MV-4-11 (cell line): ENCODE data around the gene PHACTR1.
A peak's percentile ranks its signal among the peaks of the same experiment; 100 is the strongest.

Experiments used
- DNase-seq: peaks from one replicate; lab custom pipeline; 2025; lab: John Stamatoyannopoulos, UW

The PHACTR1 gene

DNA sequence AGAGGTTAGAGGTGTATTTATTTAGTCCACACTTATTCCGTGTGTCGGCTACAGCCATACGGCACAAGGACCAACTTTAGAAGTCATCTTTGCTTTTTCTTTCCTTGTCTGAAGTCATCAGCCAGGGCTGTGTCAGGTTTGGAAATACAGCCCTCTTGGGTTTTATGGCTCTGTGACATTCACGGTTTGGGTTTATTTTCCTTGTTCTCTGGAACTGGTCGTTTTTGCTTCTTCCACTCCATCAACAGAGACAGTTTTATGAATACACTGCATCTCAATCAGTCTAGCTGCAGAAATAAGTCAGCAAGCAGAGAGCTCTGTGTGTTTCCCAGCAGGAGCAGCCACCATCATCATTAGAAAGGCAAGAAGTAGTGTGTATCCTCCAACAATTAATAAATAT lies 479.2 kb downstream of the PHACTR1 start:
- no peak for DNase-seq

DNA sequence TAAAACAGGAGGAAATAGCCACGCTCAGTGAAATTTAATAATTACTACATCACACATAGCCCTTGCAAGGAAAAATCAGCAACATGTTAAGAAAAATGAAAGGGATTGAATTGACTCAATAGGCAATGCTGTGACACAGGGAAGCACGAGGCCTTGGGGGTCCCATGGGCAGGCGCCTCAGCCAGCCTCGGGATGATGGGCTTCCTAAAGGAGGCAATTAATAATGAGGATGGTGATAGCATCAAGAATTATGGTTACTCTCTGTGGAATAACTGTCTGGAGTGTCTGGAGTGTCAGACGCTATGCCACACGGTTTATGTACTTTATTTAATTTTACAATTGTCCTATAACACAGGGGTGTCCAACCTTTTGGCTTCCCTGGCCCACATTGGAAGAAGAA lies 481.6 kb downstream of the PHACTR1 start:
- DNase-seq, result no peak

DNA sequence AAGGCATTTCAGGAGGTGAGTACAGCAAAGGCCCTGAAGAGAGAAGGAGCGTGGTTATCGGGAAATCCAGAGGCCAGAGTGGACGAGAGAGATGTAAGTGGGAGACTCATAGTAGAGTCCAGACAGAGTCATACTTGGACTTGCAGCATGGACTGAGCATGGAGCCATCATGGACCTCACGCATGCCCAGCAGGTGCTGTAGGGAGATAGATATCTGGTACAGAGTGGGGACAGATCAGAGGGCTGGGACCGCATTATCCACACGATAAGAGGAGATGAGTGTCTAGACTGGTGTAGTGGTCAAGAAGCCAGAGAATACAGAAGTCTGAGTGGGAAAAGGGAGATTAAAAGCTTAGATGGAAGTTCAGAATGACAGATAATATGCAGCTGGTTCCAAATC lies 484.8 kb downstream of the PHACTR1 start:
- DNase-seq, result no peak

DNA sequence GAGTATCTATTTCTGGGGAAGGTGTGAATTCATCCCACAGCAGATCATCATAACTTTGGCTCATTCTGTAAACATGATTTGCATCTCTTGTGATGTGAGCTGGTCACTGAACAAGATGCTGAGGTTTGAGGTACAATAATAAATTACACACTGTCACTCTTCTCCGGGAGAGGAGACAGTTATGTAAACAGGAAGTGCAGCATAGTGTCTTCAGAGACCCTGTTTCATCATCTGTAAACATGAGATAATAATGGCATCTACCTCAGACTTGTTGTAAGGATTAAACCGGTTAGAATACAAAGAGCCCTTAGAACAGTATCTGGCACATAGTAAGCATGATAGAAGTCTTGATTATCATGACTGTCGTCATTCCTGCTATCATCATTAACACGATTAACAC lies 486.6 kb downstream of the PHACTR1 start:
- peak; percentile 11 for DNase-seq

DNA sequence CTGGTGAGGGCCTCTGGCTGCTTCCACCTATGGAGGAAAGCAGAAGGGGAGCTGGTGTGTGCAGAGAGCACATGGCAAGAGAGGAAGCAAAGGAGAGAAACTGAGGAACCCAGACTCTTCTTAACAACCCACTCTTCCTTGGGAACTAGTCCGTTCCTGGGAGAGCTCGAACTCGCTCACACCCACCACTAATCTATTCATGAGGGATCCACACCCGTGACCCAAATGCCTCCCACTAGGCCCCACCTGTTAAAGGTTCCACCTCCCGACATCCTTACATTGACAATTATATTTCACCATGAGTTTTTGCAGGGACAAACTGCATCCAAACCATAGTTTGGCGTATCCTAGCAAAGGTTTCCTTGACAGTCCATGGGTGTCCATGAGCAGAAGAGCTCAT lies 488.5 kb downstream of the PHACTR1 start:
- DNase-seq, result no peak

DNA sequence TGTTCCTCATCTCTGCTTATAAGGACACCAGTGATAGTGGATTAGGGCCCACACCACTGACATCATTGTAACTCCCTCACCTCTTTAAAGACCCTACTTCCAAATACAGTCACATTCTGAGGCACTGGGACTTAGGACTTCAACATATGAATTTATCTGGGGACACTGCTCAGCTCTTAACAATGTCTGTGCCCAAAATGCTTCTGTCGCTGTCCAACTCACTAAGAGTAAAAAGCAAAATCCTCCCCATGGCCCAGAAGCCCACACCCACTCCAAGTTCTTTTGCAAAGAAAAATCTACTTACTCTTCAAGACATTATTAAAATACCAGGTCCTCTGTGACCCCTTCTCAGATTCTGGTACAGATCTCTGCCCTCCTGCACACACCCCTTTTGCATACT lies 495.5 kb downstream of the PHACTR1 start:
- no peak for DNase-seq

DNA sequence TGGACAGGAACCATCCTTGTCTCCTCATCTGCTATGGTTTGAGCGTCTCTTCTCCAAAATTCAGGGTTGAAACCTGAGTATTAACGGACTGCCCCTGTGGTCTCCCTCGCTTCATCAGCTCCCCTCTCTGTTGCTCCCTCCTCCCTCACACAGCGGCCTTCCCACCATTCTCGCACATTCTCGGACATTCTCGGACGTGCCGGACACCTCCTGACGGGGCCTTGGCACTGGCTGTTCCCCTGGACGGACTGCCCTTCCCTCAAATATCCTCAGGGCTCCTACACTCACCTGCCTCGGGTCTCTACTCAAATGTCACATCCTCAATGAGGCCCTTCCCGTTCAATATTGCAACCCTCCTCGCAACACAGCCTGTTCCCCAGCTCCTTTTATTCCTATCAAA lies 496.0 kb downstream of the PHACTR1 start:
- DNase-seq, result no peak

DNA sequence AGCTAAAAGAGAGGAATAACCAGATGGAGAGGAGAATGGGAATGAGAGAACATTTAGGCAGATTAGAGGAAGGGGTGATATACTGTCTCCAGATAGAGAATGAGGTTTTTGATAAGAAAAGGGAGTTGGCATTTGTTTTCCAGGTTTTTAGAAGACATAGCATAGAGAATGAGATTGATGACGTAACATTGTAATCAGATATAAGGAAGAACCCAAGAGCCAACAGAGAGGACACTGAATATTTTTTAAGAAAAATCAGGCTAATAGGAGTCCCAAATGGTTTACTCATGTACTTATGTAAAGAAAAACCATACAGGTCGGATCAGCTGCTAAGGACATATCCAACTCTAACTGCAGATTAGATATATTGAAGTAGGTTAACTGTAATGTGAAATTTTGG lies 498.8 kb downstream of the PHACTR1 start:
- DNase-seq, result no peak

DNA sequence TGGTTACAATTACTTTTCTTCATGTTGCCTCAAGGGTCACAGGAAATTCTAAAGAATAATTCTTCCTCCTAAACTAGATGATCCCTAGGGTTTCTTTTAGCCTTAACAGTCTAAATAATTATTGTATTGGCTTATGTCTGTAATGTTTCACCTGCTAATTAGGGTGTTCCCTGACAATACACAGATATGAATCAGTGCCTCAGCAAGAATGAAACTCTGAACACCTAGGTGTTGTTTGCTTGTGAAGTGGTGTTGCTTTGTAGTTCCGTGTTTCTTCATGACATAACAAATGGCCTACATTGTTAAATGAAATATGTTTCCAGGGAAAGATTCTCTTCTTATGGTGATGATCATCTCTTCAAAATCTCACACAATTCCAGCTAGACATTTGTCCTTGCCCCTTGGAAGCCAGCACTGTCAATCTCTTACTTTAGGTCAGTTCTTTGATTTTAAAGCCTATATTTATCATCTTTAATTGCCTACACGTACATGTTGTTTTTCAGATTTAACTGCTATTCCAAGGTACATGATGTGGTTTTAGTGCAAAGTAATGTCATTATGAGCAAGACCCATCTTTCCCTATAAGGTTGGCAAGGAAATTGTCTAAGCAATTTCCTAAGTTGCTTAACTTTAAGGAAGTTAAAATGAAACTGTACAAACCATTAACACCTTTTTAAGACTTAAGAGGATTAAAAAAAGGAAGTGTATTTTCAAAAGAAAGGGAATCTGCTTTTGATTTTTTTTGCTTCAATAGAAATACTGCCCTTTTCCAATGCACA lies 499.9 kb downstream of the PHACTR1 start:
- peak; percentile 66 for DNase-seq

DNA sequence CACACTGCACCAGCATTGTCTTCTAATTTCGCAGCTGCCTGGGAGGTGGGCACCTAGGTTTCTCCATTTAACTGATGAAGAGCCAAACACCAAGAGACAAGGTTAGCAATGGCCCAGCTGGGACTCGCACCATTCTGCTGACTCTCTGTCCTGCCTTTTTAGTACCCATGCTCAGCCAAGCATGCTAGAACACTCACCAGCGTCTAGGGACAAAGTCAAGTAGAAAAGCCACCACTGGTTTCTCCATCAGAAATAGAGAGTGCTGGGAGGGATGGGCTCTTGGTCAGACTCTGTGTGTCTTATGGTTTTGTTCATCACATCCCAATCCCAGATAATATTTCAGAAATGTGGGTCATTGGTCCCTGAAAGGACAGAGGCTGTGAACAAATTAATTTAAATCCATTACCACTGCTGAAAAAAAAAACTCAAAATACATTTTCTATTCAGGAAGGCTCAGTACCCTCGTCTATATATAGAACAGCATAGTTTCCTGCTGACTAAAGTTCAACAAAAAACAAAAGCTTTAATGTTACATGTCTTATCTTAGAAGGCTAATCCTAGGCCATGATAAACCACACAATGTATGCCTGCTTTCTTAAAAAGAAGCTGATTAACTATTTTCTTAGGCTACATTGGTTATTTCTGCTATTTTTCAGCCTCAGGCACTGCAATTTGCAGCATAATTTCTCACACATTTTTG lies 500.8 kb downstream of the PHACTR1 start:
- no peak for DNase-seq

DNA sequence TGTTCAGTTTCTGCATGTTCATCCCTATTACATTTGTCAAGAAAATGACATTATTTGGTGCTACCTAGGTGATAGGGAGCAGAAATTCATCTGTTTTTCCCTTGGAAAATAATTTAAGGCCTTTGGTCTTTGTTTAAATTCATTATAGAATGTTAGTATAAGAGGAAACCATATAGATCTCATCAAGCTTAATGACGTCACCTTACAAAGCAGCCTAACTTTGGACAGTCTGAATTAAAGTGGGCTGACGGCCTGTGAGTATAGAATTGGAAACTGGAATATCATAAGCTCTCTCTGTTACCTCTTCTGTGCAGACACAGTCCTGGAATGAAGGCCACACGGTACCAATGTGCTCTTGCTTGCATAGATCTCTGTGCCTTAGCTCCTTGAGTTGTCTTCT lies 503.7 kb downstream of the PHACTR1 start:
- no peak for DNase-seq

DNA sequence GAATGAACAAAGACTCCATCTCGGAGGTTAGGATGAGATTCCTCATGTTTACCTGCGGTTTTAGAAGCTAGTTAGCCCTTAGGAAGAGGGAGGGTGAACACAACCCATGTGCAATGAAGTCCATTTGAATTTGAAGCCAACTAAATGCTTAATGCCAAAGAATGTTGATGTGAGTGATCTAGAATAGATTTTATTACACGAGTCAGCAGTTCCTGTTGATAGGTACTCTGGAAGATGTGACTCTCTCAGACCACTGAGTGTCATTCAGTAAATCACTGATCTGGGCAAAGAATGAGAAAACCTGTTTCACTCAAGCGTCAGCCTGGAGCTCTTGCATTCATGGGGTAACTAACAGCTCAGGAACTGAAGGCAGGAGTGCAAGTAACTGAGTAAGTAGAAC lies 505.5 kb downstream of the PHACTR1 start:
- DNase-seq, result no peak

DNA sequence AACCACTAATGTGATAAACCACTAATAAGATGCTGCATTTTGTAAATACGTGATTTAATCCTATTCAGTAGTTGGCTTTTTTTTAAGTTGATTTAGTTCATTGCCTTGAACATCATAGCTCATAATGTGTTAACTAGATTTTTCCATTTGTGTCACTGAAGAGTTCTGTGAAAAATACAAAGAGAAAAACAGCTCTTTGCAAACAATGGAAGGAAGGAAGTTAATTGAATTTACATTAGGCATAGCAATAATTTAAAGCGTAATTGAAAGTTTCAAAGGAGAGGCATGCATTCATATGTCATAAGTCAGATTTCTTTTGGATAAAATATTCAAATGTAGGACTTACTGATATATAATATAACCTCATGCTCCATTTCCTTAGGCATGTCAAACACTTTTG lies 509.5 kb downstream of the PHACTR1 start:
- DNase-seq, result no peak

DNA sequence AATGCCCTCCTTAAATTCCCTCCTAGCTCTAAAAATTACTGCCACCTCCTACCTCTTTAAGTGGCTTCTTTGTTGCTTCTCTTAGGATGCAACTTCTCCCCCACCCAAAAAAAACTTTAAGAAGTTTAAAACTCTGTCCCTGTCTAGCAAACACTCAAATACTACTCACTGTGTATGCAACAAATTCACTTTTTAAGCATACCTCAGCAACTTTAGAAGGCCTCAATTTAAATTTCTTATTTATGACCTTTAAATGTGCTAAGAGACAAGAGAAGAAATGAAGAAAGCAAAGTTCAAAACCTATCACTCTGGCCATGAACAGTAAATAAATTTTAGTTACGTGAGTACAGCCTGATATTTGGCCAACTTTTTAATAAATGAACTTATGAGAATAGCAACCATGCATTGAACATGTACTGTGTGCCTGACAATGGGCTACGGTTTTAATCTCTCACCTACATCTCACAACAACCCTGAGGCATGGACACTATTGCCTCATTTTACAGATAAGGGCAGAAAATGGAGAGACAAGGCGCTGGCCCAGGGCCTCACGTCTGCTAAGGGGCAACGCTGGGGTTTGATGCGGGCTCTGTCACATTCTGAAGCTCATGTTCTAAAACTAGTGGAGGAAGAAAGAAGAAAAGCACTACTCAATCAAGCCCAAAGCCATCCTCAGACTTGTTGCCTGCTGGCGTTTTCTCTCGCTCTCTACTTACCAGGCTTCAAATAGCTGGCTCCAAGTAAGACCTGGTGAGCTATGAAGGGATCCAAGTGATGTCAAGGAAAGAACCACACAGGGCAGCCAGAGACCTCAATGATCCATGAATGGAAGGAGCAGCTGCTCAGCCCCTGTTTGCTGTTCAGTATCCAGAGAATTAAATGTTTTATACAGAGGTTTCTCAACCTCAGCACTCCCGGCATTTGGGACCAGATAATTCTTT lies 512.0 kb downstream of the PHACTR1 start:
- DNase-seq, result no peak

DNA sequence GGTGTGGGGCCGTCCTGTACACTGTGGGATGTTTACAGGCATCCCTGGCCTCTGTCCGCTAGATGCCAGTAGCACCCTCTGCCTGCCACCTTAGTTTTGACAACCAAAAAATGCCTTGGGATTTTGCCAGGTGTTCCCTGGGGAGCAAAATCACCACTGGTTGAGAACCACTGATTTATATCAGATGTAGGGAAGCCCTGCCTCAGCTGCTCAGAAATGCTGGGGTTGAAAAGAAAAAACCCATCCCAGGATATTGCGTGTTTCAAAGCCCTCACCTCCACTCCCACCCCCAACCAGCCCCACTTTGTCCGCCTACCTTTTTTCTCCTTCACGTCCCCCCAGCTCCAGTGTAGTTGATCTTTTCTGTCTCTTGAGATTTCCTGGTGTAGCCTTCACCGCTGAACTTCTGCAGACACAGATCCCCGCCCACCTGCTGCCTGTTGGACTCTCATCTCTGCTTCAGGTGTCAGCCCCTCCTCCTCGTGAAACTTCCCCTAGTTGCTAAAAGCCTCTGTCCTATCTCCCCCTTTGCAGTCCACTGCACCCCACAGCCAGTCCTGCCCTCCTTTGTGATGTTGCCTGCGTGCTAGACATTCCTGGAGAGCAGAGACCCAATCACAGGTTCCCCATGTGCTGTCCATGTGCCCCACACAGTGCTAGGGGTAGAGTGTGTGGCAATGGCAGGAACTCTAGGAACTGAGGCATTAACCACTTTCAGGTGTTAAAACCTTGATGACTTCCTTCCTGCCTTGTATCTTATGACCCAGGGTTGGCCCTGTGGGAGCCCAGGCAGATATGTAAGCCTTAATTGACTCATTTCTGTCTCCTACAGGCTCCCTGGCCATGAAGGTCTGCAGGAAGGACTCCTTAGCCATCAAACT lies 512.9 kb downstream of the PHACTR1 start:
- no peak for DNase-seq

DNA sequence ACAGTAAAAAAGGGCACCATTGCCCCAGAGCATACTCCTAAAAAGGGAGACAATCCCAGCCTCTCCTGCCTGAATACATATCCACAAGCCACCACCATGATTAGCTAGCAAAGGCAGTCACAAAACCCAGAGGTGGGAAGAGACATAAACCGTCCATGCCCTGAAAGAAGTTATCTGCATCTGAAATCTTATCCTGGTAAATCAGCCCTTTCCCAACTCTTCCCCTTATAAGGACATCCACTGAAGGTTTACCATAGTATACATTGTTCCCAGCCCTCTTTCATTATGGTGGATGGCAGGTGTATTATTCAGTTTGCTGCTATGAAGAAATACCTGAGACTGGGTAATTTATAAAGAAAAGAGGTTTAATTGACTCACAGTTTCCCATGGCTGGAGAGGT lies 516.5 kb downstream of the PHACTR1 start:
- DNase-seq, result no peak

DNA sequence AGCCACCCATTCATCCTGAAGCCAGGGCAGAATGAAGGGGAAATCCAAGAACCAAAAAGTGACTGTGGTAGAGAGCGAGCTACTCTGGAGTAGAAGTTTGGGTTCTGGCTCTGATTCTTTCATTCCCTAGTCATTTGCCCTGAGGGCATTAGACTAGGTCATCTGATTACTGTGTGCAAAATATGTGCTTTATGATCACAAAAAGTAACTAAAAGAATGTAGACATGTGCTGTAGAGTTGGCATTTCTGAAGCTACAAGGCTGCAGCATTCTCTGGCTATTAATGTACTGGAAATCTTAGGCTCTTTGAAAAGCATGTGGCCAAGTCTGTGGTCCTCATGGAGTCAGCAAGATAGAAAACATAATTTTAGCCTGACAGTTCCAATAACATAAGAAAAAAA lies 517.6 kb downstream of the PHACTR1 start:
- no peak for DNase-seq

DNA sequence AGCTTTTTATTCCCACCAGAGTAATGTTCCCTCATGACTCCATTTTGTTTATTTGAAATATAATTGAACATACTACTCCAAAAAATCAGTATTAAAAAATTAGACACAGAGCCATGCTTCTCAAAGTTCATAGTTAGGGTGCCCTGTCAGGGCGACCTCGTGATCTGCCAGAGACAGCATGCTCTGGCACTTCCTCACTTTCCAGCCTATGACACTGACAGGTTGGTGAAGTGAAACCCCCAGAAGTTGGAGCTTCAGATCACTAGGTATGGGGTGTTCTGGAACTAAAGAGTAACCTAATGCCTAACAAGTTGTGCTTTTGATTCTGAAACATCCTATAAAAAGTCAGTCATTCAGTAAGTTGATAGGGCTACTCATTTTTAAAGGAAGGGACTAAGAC lies 518.8 kb downstream of the PHACTR1 start:
- DNase-seq, result peak; percentile 19

DNA sequence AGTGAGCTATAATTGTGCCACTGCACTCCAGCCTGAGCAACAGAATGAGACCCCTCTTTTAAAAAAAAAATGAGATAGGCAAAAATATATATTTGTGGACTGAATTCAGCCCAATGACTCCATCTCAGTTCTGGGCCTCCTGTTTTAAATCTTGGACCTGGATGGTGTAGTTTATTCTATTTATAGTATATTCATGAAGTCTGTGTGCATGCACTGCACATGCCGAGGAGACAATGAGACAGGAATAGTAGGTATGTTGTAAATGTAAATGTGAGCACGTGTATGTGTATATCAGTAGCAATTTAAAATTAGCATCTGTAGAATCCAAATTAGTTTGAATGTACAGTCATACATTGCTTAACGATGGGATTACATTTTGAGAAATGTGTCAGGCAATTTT lies 520.8 kb downstream of the PHACTR1 start:
- no peak for DNase-seq

DNA sequence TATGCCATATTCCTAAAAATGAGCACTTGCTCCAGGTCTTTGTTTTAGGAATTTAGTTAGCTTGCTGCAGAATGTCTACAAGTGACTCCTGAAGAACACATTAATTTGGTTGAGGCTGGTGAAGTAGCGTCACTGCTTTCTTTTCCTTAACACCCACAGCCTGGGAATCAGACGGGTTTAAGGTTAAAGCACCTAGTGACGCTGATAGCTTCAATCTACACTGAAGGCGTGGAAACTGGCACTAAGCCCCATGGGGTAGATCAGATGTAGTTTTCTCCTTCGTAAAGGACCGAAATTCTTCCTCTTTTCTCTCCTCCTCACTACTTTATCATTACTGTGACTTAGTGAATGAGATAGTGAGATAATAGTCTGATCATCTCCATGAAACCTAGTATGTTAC lies 521.5 kb downstream of the PHACTR1 start:
- no peak for DNase-seq

DNA sequence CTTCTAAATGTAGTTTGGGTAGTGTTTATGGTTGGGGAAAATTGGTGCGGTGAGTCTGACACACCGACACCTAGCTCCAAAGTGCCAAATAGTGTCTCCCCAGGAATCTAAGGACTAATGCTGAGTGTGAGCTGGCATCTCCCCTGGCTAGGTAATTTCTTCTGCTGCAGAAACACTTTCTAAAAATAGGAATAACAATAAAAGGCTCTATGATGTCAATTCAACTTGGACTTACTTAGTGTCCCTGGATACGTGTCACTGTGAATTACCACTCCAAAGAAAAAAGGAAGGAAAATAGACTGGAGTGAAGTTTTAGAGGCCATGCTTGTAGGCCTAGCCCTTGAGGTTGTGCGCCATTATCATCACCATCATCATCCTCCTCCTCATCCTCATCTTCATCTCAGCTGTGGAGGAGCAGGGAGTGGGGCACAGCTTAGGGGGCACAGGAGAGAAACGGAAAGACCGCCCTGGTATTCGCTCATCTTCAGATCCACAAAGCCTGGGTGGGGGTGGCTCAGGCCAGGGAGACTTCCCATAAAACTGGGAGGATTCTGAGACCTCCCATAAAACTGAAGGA lies 522.2 kb downstream of the PHACTR1 start:
- DNase-seq, result no peak
